ENCODE data around the gene ERVMER34-1. TPM values are rescaled to one million over a fixed set of nuclear protein-coding genes. Genes with fewer than 3 reads are reported as not detected.

ERVMER34-1 gene
- total and polyA plus RNA-seq, 9 donors, result 0.51 to 3.8 (median 2.0) TPM

- no peaks in the 10 kb centered on the region for H3K9me3 ChIP-seq
- H3K4me3 ChIP-seq, result no peak overlapping the region
- no peaks in the 10 kb centered on the region for H3K27me3 ChIP-seq
- no peaks in the 10 kb centered on the region for H3K36me3 ChIP-seq
- intact Hi-C loops (cut with DNase I), result no loop called here
- no peaks in the 10 kb centered on the region for H3K4me1 ChIP-seq (ENCODE audit: insufficient read depth)
- 98 to 99% (median 98%) methylated on average over 6 of the region's 6 CpGs for WGBS, 3 donors
- no peak for DNase-seq
- TF ChIP-seq CTCF (IDR thresholded peaks at IDR 0.05) (no peak), POLR2A (IDR thresholded peaks at IDR 0.05) (no peak), EP300 (IDR thresholded peaks at IDR 0.05) (no peak)
- no peak overlapping the region for H3K27ac ChIP-seq
These were observed 38.5 kb upstream of the ERVMER34-1 start for GRCh38 chr4:52789774-52790173.

- H3K4me1 ChIP-seq (ENCODE audit: insufficient read depth), result no peaks in the 10 kb centered on the region
- no peaks in the 10 kb centered on the region for H3K27me3 ChIP-seq
- 80 to 85% (median 85%) methylated on average over 6 of the region's 6 CpGs for WGBS, 3 donors
- H3K36me3 ChIP-seq, result no peaks in the 10 kb centered on the region
- intact Hi-C loops (cut with DNase I), result no loop called here
- no peak for DNase-seq
- no peak overlapping the region for H3K27ac ChIP-seq
- TF ChIP-seq EP300 (IDR thresholded peaks at IDR 0.05) (no peak), POLR2A (IDR thresholded peaks at IDR 0.05) (no peak), CTCF (IDR thresholded peaks at IDR 0.05) (no peak)
- no peaks in the 10 kb centered on the region for H3K9me3 ChIP-seq
- H3K4me3 ChIP-seq, result no peak overlapping the region
These were observed 37.6 kb upstream of the ERVMER34-1 start for GRCh38 chr4:52788806-52789205.

- Histone ChIP-seq H3K4me3 (no peak overlapping the region), H3K27ac (no peak overlapping the region), H3K27me3 (no peaks in the 10 kb centered on the region), H3K4me1 (ENCODE audit: insufficient read depth) (no peaks in the 10 kb centered on the region), H3K36me3 (no peaks in the 10 kb centered on the region), H3K9me3 (no peaks in the 10 kb centered on the region)
- no peak for DNase-seq
- TF ChIP-seq CTCF (IDR thresholded peaks at IDR 0.05), result no peak
- no peak for TF ChIP-seq EP300 (IDR thresholded peaks at IDR 0.05)
- no peak for TF ChIP-seq POLR2A (IDR thresholded peaks at IDR 0.05)
- intact Hi-C loops (cut with DNase I), result no loop called here
- WGBS, 3 donors, result 94 to 95% (median 95%) methylated on average over 4 of the region's 4 CpGs
These were observed 31.8 kb upstream of the ERVMER34-1 start for GRCh38 chr4:52783069-52783468.

GRCh38 chr4:52780617-52781354, 29.6 kb upstream of the ERVMER34-1 start:
- intact Hi-C loops (cut with DNase I), result no loop called here
- Histone ChIP-seq H3K4me3 (no peak overlapping the region), H3K27ac (no peak overlapping the region), H3K27me3 (no peaks in the 10 kb centered on the region), H3K36me3 (no peaks in the 10 kb centered on the region), H3K4me1 (ENCODE audit: insufficient read depth) (no peaks in the 10 kb centered on the region), H3K9me3 (no peaks in the 10 kb centered on the region)
- WGBS, 3 donors, result 93 to 98% (median 94%) methylated on average over 4 of the region's 4 CpGs
- DNase-seq, result no peak
- TF ChIP-seq CTCF (IDR thresholded peaks at IDR 0.05) (no peak), POLR2A (IDR thresholded peaks at IDR 0.05) (no peak)

Data from ovary (tissue), 9 donors.